GM06990 (cell line): ENCODE measurements around the gene MAML2.

Source experiments
- DNase-seq: peaks from one replicate; pipeline ENCODE4 v3.0.0-alpha.2; 2011; ENCODE audit not compliant: insufficient read length; ENCODE audit errors: extremely low read depth
- H3K27me3 ChIP-seq: replicated peaks from 2 replicates; pipeline ENCODE4 v1.6.0; 2011; ENCODE audit warnings: low read length; ENCODE audit not compliant: control insufficient read depth, insufficient read depth
- H3K36me3 ChIP-seq: 2 replicates; pipeline ENCODE4 v1.5.1; 2011; ENCODE audit warnings: low read length; ENCODE audit not compliant: control insufficient read depth, insufficient read depth
- H3K4me3 ChIP-seq: replicated peaks from 2 replicates; pipeline ENCODE4 v1.5.1; 2011; ENCODE audit warnings: low read depth, mild to moderate bottlenecking, control low read depth, low read length
- CTCF ChIP-seq: IDR thresholded peaks from 2 replicates; pipeline ENCODE4 v1.5.1; 2011; ENCODE audit warnings: low read length, control low read depth, mild to moderate bottlenecking, inconsistent platforms; ENCODE audit not compliant: insufficient read depth, poor library complexity, severe bottlenecking

Gene MAML2

GRCh38 chr11:96145163-96145585, 197.8 kb downstream of the MAML2 start:
- DNase-seq: no peak
- no peak overlapping the region for H3K4me3 ChIP-seq
- H3K36me3 ChIP-seq: no peaks in the 10 kb centered on the region
- H3K27me3 ChIP-seq: no peaks in the 10 kb centered on the region
- no peak for TF ChIP-seq CTCF

GRCh38 chr11:96144553-96144952, 198.4 kb downstream of the MAML2 start:
- no peak for TF ChIP-seq CTCF
- H3K4me3 ChIP-seq: no peak overlapping the region
- H3K36me3 ChIP-seq: no peaks in the 10 kb centered on the region
- no peak for DNase-seq
- no peaks in the 10 kb centered on the region for H3K27me3 ChIP-seq

- no peaks in the 10 kb centered on the region for H3K36me3 ChIP-seq
- DNase-seq: no peak
- no peaks in the 10 kb centered on the region for H3K27me3 ChIP-seq
- TF ChIP-seq CTCF: no peak
- H3K4me3 ChIP-seq: no peak overlapping the region
Measured at GRCh38 chr11:96143041-96143521, 199.9 kb downstream of the MAML2 start.

- H3K27me3 ChIP-seq: no peaks in the 10 kb centered on the region
- no peaks in the 10 kb centered on the region for H3K36me3 ChIP-seq
- no peak overlapping the region for H3K4me3 ChIP-seq
- TF ChIP-seq CTCF: no peak
- no peak for DNase-seq
Measured at GRCh38 chr11:96141626-96142025, 201.4 kb downstream of the MAML2 start.

GRCh38 chr11:96139691-96140090, 203.3 kb downstream of the MAML2 start:
- Histone ChIP-seq H3K27me3 (no peaks in the 10 kb centered on the region), H3K4me3 (no peak overlapping the region), H3K36me3 (no peaks in the 10 kb centered on the region)
- no peak for DNase-seq
- no peak for TF ChIP-seq CTCF

GRCh38 chr11:96137373-96137772, 205.6 kb downstream of the MAML2 start:
- TF ChIP-seq CTCF: no peak
- Histone ChIP-seq H3K27me3 (no peaks in the 10 kb centered on the region), H3K4me3 (no peak overlapping the region), H3K36me3 (no peaks in the 10 kb centered on the region)
- DNase-seq: no peak
